ENCODE data around the gene HTT. TPM values are rescaled to one million over a fixed set of nuclear protein-coding genes. Genes with fewer than 3 reads are reported as not detected.

Gene HTT
- total RNA-seq, 1 donor from 2014 or later: 32.5 TPM

DNA sequence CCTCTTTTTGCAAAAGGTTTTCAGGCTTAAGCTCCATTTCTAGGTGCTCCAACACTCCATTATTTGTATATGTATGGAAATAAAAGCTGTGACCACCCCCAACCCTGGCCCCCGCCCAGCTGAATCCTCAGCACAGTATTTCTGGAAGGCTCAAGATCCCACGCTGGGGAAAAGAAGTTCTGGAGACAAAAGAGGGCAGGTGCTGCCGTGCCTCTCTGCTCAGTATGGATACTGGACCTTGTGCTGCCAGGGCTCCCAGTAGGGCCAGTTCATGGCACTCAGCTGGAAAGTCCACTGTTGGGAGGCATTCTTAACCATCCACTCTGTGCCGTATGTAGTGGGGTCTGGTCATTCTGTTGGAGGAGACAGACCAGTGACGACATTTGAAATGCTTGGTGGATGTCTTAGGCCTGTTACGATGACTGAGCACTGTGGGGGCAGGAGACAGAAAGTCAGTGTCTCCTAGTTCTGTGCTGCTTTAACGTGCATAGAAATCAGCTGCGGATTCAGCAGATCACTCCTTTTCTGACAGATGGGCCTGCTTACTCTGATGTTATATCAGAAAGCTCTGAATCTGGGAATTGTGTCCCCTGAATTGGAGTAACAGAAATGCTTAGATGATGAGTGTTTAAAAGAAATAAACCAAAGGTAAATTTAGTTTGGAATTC is 126.1 kb downstream of the HTT start:
- TF ChIP-seq, protein P1, sequence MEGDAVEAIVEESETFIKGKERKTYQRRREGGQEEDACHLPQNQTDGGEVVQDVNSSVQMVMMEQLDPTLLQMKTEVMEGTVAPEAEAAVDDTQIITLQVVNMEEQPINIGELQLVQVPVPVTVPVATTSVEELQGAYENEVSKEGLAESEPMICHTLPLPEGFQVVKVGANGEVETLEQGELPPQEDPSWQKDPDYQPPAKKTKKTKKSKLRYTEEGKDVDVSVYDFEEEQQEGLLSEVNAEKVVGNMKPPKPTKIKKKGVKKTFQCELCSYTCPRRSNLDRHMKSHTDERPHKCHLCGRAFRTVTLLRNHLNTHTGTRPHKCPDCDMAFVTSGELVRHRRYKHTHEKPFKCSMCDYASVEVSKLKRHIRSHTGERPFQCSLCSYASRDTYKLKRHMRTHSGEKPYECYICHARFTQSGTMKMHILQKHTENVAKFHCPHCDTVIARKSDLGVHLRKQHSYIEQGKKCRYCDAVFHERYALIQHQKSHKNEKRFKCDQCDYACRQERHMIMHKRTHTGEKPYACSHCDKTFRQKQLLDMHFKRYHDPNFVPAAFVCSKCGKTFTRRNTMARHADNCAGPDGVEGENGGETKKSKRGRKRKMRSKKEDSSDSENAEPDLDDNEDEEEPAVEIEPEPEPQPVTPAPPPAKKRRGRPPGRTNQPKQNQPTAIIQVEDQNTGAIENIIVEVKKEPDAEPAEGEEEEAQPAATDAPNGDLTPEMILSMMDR (conservative IDR thresholded peaks at IDR 0.05; ENCODE audit: low read depth, low read length): no peak
- DNase-seq (ENCODE audit: low read depth): no peak
- no peak overlapping the region for H3K4me3 ChIP-seq (ENCODE audit: low read depth, low read length)

DNA sequence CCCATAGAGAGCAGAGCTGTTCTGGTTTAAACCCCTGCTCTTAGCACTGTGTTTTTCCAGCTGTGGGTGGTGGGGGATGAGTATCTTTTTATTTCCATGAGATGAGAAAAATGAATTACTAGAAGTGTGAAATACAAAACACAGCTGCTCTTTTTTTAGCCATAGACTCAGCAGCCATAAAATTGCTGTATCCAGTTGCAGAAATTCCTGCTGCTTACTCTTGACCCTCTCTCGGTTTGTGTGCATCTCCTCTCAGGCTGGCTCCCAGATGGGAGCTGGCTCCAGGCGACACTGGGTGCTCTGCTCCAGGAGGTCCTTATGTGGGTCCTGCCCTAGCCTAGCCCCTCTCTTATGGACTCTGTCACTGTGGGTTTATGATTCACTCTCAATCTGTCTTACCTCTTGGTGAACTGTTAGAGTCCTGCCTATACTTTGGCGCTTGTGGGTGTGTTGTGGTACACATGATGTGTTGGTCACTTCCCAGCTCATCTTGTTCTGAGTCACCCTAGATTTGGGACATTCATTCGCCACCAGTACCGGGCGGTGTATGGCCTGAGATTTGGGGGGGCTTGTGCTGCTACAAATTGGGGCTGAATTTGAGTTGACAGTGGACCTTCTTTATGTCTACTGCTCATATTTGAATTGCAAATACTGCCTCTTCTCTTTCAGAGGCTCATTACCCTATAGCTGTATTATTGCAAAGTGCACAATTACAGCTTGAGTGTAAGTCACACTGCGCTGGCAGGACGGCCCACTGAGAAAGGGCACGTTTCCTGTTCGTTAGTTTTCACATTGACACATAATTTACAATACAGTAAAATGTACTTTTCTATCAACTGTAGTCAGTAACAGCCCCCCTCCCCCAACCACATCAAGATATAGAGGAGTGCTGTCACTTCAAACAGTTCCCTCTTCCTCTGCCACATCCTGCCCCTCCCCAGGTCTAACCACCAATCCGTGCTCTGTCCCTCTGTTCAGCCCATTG is 127.5 kb downstream of the HTT start:
- H3K4me3 ChIP-seq (ENCODE audit: low read depth, low read length): no peak overlapping the region
- TF ChIP-seq, protein P1 (conservative IDR thresholded peaks at IDR 0.05; ENCODE audit: low read depth, low read length): no peak
- no peak for DNase-seq (ENCODE audit: low read depth)

DNA sequence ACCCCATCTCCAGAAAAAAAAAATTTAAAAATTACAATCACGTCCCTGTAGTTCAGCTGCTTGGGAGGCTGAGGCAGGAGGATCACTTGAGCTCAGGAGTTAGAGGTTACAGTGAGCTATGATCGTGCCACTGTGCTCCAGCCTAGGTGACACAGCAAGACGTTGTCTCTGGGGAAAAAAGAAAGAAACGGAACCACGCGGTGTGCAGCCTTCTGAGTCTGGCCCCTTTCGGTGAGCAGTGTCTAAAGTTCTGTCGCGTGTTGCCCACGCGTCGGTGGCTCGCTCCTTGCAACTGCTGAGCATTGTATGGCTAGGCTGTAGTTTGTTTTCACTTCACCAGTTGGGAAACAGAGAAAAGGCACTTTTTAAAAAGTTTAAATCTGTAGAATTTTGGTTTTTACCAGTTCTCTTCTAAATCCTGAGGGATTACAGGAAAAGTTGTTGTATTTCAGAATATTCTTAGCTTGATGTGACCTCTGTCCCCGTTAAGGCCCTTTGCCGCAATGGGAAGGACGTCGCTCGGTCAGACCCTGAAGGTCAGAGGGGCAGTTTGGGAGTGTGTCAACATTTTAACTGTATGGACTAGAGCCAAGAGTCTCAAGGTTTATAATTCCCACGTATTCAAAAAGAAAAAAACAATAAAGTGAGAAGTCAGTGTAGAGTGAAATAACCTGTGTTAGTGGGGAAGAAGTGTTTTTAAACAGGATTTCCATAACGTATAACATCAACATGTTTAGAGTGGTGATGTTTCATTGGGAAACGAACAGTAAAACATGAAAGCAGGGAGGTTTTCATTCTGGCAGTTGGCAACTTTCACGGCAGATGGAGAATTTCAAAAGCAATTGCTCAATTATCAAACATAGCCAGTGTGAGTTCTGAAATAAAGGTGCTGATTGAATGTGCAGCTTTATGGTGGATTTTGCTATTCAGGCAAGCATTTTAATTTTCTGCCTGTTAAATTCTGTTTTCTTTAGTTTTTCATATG is 128.6 kb downstream of the HTT start:
- no peak overlapping the region for H3K4me3 ChIP-seq (ENCODE audit: low read depth, low read length)
- DNase-seq (ENCODE audit: low read depth): no peak
- TF ChIP-seq, protein P1 (conservative IDR thresholded peaks at IDR 0.05; ENCODE audit: low read depth, low read length): no peak

DNA sequence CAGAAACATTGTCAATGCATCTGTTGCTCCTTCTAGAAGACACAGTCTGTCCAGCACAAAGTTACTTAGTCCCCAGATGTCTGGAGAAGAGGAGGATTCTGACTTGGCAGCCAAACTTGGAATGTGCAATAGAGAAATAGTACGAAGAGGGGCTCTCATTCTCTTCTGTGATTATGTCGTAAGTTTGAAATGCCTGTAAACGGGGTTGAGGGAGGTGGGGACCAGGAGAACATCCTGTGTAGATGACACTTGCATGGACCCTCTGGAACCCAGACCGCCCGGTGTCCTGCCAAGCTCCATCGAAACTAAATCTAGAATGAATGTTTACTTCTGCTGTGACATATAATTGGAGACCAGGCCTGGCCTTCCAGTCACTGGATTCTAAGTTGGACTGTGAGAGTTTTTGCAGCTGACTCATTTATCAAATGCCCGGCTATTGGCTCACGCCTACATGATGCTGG is 129.5 kb downstream of the HTT start:
- TF ChIP-seq, protein P1 (conservative IDR thresholded peaks at IDR 0.05; ENCODE audit: low read depth, low read length): no peak
- DNase-seq (ENCODE audit: low read depth): no peak
- no peak overlapping the region for H3K4me3 ChIP-seq (ENCODE audit: low read depth, low read length)

DNA sequence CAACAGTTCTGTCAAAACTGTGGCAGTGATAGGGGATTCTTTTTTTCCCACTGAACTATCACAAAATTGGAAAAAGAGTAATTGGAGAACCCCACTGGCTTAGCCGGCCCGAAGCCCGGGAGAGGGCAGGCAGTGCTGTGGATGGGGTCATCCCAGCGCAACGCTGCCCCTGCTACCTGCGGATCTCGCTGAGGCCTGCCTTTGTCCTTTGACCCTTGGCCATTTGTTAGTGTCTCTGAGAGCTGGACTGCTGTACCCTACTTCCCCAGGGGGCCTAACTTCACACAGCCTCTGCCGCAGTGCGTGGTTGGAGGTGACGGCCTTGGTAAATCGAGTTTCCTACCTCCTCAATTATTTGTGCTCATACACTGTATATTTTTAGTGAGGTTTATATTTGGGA is 131.5 kb downstream of the HTT start:
- no peak overlapping the region for H3K4me3 ChIP-seq (ENCODE audit: low read depth, low read length)
- TF ChIP-seq, protein P1 (conservative IDR thresholded peaks at IDR 0.05; ENCODE audit: low read depth, low read length): no peak

DNA sequence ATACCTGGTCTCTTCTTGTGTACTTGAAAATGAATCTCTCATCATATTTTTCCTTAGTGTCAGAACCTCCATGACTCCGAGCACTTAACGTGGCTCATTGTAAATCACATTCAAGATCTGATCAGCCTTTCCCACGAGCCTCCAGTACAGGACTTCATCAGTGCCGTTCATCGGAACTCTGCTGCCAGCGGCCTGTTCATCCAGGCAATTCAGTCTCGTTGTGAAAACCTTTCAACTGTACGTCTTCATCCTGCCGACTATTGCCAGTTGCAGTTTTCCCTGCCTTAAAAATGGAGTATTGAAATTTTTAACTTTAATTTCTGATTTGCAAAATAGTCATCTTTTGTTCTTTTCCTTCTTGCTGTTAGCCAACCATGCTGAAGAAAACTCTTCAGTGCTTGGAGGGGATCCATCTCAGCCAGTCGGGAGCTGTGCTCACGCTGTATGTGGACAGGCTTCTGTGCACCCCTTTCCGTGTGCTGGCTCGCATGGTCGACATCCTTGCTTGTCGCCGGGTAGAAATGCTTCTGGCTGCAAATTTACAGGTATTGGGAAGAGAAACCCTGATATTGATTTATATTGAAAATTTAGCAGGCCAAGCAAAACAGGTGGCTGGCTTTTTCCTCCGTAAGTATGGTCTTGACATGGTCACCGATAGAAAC is 132.1 kb downstream of the HTT start:
- no peak overlapping the region for H3K4me3 ChIP-seq (ENCODE audit: low read depth, low read length)
- no peak for DNase-seq (ENCODE audit: low read depth)
- TF ChIP-seq, protein P1 (conservative IDR thresholded peaks at IDR 0.05; ENCODE audit: low read depth, low read length): no peak

More for the DNA sequence above, 131.5 kb downstream of the HTT start:
- no peak for DNase-seq (ENCODE audit: low read depth)

All from epithelial cell of proximal tubule (primary cell).